Muscle of leg (tissue), 11 donors: ENCODE measurements around the gene NLRP1. TPM values are rescaled to one million over a fixed set of nuclear protein-coding genes. Genes with fewer than 3 reads are reported as not detected.

Experiments
- DNase-seq: peaks from one replicate; pipeline ENCODE4 v3.0.0; 2013
- H3K27ac ChIP-seq: one replicate; pipeline ENCODE4 v1.5.1; 2013; ENCODE audit warnings: mild to moderate bottlenecking, low read length, control low read depth
- H3K27me3 ChIP-seq: one replicate; pipeline ENCODE4 v1.6.1; 2013; ENCODE audit warnings: low read length; ENCODE audit not compliant: control insufficient read depth, insufficient read depth
- H3K36me3 ChIP-seq: one replicate; pipeline ENCODE4 v1.6.1; 2013; ENCODE audit warnings: low read length; ENCODE audit not compliant: control insufficient read depth, insufficient read depth
- H3K4me1 ChIP-seq: one replicate; pipeline ENCODE4 v1.6.1; 2013; ENCODE audit warnings: low read length; ENCODE audit not compliant: control insufficient read depth, insufficient read depth
- H3K4me3 ChIP-seq: one replicate; pipeline ENCODE4 v1.5.1; 2013; ENCODE audit warnings: low read length, control low read depth
- H3K9me3 ChIP-seq: replicated peaks from 2 replicates; pipeline ENCODE4 v1.6.1; 2013; ENCODE audit warnings: low read depth, low read length; ENCODE audit not compliant: control insufficient read depth
- WGBS: methylation state at CpG from one replicate; pipeline ENCODE4 v1.1.5; 2013; ENCODE audit warnings: missing lambda C conversion rate; ENCODE audit not compliant: insufficient coverage; 5-methylcytosine and 5-hydroxymethylcytosine counted together
- polyA plus RNA-seq, 8 donors: library from polyadenylated mRNA; unstranded; fragments of 120-200 nt; gene quantifications; one replicate each; pipeline versions ENCODE4 v1.2.1 to v1.2.3, GENCODE V29; 2013; ENCODE audit warnings: inconsistent platforms in 1 of 8, low replicate concordance in 1 of 8; ENCODE audit not compliant: insufficient read length in 8 of 8, insufficient read depth in 1 of 8
- total RNA-seq: library from RNA; stranded (reverse); fragments of 120-200 nt; gene quantifications from one replicate; pipeline ENCODE4 v1.2.4, GENCODE V29; 2013

NLRP1 gene
- total and polyA plus RNA-seq, 9 donors: 53.6 to 77.2 (median 66.4) TPM

- no peaks in the 10 kb centered on the region for H3K36me3 ChIP-seq
- H3K9me3 ChIP-seq: no peaks in the 10 kb centered on the region
- H3K4me1 ChIP-seq: peaks cover 11% of the 10 kb centered on the region
- H3K27ac ChIP-seq: no peak overlapping the region
- no peak for DNase-seq
- H3K27me3 ChIP-seq: no peaks in the 10 kb centered on the region
- no peak overlapping the region for H3K4me3 ChIP-seq
- WGBS: 39% methylated on average over 6 of the region's 6 CpGs
These were observed 42.6 kb downstream of the NLRP1 start for GRCh38 chr17:5541610-5542202.

GRCh38 chr17:5540321-5540720, 44.0 kb downstream of the NLRP1 start:
- Histone ChIP-seq H3K4me1 (peaks cover 11% of the 10 kb centered on the region), H3K4me3 (no peak overlapping the region), H3K36me3 (no peaks in the 10 kb centered on the region), H3K9me3 (no peaks in the 10 kb centered on the region), H3K27ac (no peak overlapping the region), H3K27me3 (no peaks in the 10 kb centered on the region)
- no peak for DNase-seq
- WGBS: 63% methylated on average over 4 of the region's 7 CpGs

- no peak for DNase-seq
- H3K4me1 ChIP-seq: peaks cover 9% of the 10 kb centered on the region
- H3K27me3 ChIP-seq: no peaks in the 10 kb centered on the region
- WGBS: 85% methylated on average over 8 of the region's 8 CpGs
- no peak overlapping the region for H3K27ac ChIP-seq
- H3K9me3 ChIP-seq: no peaks in the 10 kb centered on the region
- no peak overlapping the region for H3K4me3 ChIP-seq
- H3K36me3 ChIP-seq: no peaks in the 10 kb centered on the region
These were observed 45.0 kb downstream of the NLRP1 start for GRCh38 chr17:5539286-5539685.

- Histone ChIP-seq H3K36me3 (no peaks in the 10 kb centered on the region), H3K27ac (peak overlapping the region; percentile 20), H3K4me1 (peaks cover 9% of the 10 kb centered on the region), H3K27me3 (no peaks in the 10 kb centered on the region), H3K4me3 (no peak overlapping the region), H3K9me3 (no peaks in the 10 kb centered on the region)
- WGBS: 61% methylated on average over 7 of the region's 11 CpGs
- DNase-seq: peak; percentile 32
These were observed 47.3 kb downstream of the NLRP1 start for GRCh38 chr17:5536866-5537650.

GRCh38 chr17:5535436-5535835, 48.9 kb downstream of the NLRP1 start:
- no peaks in the 10 kb centered on the region for H3K9me3 ChIP-seq
- H3K4me3 ChIP-seq: no peak overlapping the region
- WGBS: 86% methylated on average over 2 of the region's 2 CpGs
- no peaks in the 10 kb centered on the region for H3K27me3 ChIP-seq
- peaks cover 9% of the 10 kb centered on the region for H3K4me1 ChIP-seq
- H3K27ac ChIP-seq: no peak overlapping the region
- H3K36me3 ChIP-seq: no peaks in the 10 kb centered on the region
- no peak for DNase-seq

- H3K36me3 ChIP-seq: no peaks in the 10 kb centered on the region
- H3K27me3 ChIP-seq: no peaks in the 10 kb centered on the region
- no peak overlapping the region for H3K4me3 ChIP-seq
- no peak overlapping the region for H3K27ac ChIP-seq
- WGBS: 72% methylated on average over 6 of the region's 18 CpGs
- peaks cover 9% of the 10 kb centered on the region for H3K4me1 ChIP-seq
- DNase-seq: no peak
- no peaks in the 10 kb centered on the region for H3K9me3 ChIP-seq
These were observed 50.6 kb downstream of the NLRP1 start for GRCh38 chr17:5533486-5534315.

- WGBS: 79% methylated on average over 7 of the region's 8 CpGs
- Histone ChIP-seq H3K4me1 (peaks cover 17% of the 10 kb centered on the region), H3K4me3 (no peak overlapping the region), H3K9me3 (no peaks in the 10 kb centered on the region), H3K36me3 (no peaks in the 10 kb centered on the region), H3K27me3 (no peaks in the 10 kb centered on the region), H3K27ac (no peak overlapping the region)
- no peak for DNase-seq
These were observed 51.7 kb downstream of the NLRP1 start for GRCh38 chr17:5532581-5532980.

GRCh38 chr17:5531085-5531418, 53.3 kb downstream of the NLRP1 start:
- no peaks in the 10 kb centered on the region for H3K36me3 ChIP-seq
- WGBS: 100% methylated on average over 4 of the region's 4 CpGs

GRCh38 chr17:5530265-5531084, 53.8 kb downstream of the NLRP1 start:
- DNase-seq: no peak
- H3K36me3 ChIP-seq: no peaks in the 10 kb centered on the region
- no peak overlapping the region for H3K4me3 ChIP-seq
- H3K27me3 ChIP-seq: no peaks in the 10 kb centered on the region
- no peak overlapping the region for H3K27ac ChIP-seq
- no peaks in the 10 kb centered on the region for H3K9me3 ChIP-seq
- peaks cover 27% of the 10 kb centered on the region for H3K4me1 ChIP-seq
- 78% methylated on average over 7 of the region's 12 CpGs for WGBS

More at GRCh38 chr17:5531085-5531418, 53.3 kb downstream of the NLRP1 start:
- H3K27me3 ChIP-seq: no peaks in the 10 kb centered on the region
- DNase-seq: no peak
- H3K4me1 ChIP-seq: peaks cover 22% of the 10 kb centered on the region
- no peaks in the 10 kb centered on the region for H3K9me3 ChIP-seq
- no peak overlapping the region for H3K27ac ChIP-seq
- no peak overlapping the region for H3K4me3 ChIP-seq
